Measurements from ENCODE around the gene AGBL2.

The AGBL2 gene

GRCh38 chr11:47661245-47661644 is 53.9 kb downstream of the AGBL2 start:
- H3K36me3 ChIP-seq (ENCODE audit: insufficient read depth, low read length), result no peaks in the 10 kb centered on the region
- H2AFZ ChIP-seq (ENCODE audit: low read depth, low read length), result no peak overlapping the region
- no peak overlapping the region for H3K4me3 ChIP-seq (ENCODE audit: low read depth in 1 of 2, low read length in 2 of 2)
- no peak for DNase-seq
- H3K27me3 ChIP-seq (ENCODE audit: insufficient read depth, low read length, poor library complexity), result no peaks in the 10 kb centered on the region
- no peaks in the 10 kb centered on the region for H3K9me3 ChIP-seq (ENCODE audit: insufficient read depth, low read length, severe bottlenecking)
- H3K4me1 ChIP-seq (ENCODE audit: insufficient read depth, low read length), result no peaks in the 10 kb centered on the region
- H4K20me1 ChIP-seq (ENCODE audit: insufficient read depth, low read length), result no peaks in the 10 kb centered on the region
- H3K9ac ChIP-seq (ENCODE audit: low read depth, low read length), result no peak overlapping the region
- no peaks in the 10 kb centered on the region for H3K79me2 ChIP-seq (ENCODE audit: insufficient read depth, low read length)
- no peak overlapping the region for H3K4me2 ChIP-seq (ENCODE audit: insufficient read depth, low read length)
- TF ChIP-seq CTCF (IDR thresholded peaks at IDR 0.05; ENCODE audit: borderline replicate concordance, extremely low read depth, low read length, poor library complexity, severe bottlenecking) (no peak), EZH2 (IDR thresholded peaks at IDR 0.05; ENCODE audit: borderline replicate concordance, low read depth, low read length, severe bottlenecking) (no peak)
- H3K27ac ChIP-seq (ENCODE audit: low read length), result no peak overlapping the region
- no peak for ATAC-seq (ENCODE audit: insufficient read depth, low read depth)

- Histone ChIP-seq H2AFZ (ENCODE audit: low read depth, low read length) (no peak overlapping the region), H3K9ac (ENCODE audit: low read depth, low read length) (no peak overlapping the region), H3K27ac (ENCODE audit: low read length) (no peak overlapping the region), H4K20me1 (ENCODE audit: insufficient read depth, low read length) (no peaks in the 10 kb centered on the region), H3K9me3 (ENCODE audit: insufficient read depth, low read length, severe bottlenecking) (no peaks in the 10 kb centered on the region), H3K4me1 (ENCODE audit: insufficient read depth, low read length) (no peaks in the 10 kb centered on the region), H3K27me3 (ENCODE audit: insufficient read depth, low read length, poor library complexity) (no peaks in the 10 kb centered on the region), H3K4me3 (ENCODE audit: low read depth in 1 of 2, low read length in 2 of 2) (no peak overlapping the region), H3K4me2 (ENCODE audit: insufficient read depth, low read length) (no peak overlapping the region), H3K79me2 (ENCODE audit: insufficient read depth, low read length) (no peaks in the 10 kb centered on the region), H3K36me3 (ENCODE audit: insufficient read depth, low read length) (no peaks in the 10 kb centered on the region)
- ATAC-seq (ENCODE audit: insufficient read depth, low read depth), result no peak
- no peak for TF ChIP-seq EZH2 (IDR thresholded peaks at IDR 0.05; ENCODE audit: borderline replicate concordance, low read depth, low read length, severe bottlenecking)
- TF ChIP-seq CTCF (IDR thresholded peaks at IDR 0.05; ENCODE audit: borderline replicate concordance, extremely low read depth, low read length, poor library complexity, severe bottlenecking), result no peak
- DNase-seq, result no peak
These were observed 55.9 kb downstream of the AGBL2 start for GRCh38 chr11:47659276-47659675.

- TF ChIP-seq CTCF (IDR thresholded peaks at IDR 0.05; ENCODE audit: borderline replicate concordance, extremely low read depth, low read length, poor library complexity, severe bottlenecking), result no peak
- no peak for TF ChIP-seq EZH2 (IDR thresholded peaks at IDR 0.05; ENCODE audit: borderline replicate concordance, low read depth, low read length, severe bottlenecking)
- DNase-seq, result no peak
- Histone ChIP-seq H3K4me2 (ENCODE audit: insufficient read depth, low read length) (no peak overlapping the region), H3K4me3 (ENCODE audit: low read depth in 1 of 2, low read length in 2 of 2) (no peak overlapping the region), H3K4me1 (ENCODE audit: insufficient read depth, low read length) (no peaks in the 10 kb centered on the region), H3K9ac (ENCODE audit: low read depth, low read length) (no peak overlapping the region), H3K27me3 (ENCODE audit: insufficient read depth, low read length, poor library complexity) (no peaks in the 10 kb centered on the region), H3K79me2 (ENCODE audit: insufficient read depth, low read length) (no peaks in the 10 kb centered on the region), H2AFZ (ENCODE audit: low read depth, low read length) (no peak overlapping the region), H3K36me3 (ENCODE audit: insufficient read depth, low read length) (no peaks in the 10 kb centered on the region), H4K20me1 (ENCODE audit: insufficient read depth, low read length) (no peaks in the 10 kb centered on the region), H3K9me3 (ENCODE audit: insufficient read depth, low read length, severe bottlenecking) (peaks cover 4% of the 10 kb centered on the region), H3K27ac (ENCODE audit: low read length) (no peak overlapping the region)
- ATAC-seq (ENCODE audit: insufficient read depth, low read depth), result no peak
These were observed 58.8 kb downstream of the AGBL2 start for GRCh38 chr11:47656260-47656885.
